ENCODE results near the gene PLCL2.

- TF ChIP-seq POLR2AphosphoS5 (IDR thresholded peaks at IDR 0.05; ENCODE audit: low read depth, low read length) (no peak), POLR2A (IDR thresholded peaks at IDR 0.05; ENCODE audit: low read depth, low read length) (no peak)
Observed at GRCh38 chr3:16897254-16897926, 12.6 kb downstream of the PLCL2 start.
